Neural crest cell (in vitro differentiated cells): ENCODE data around the gene OTUB1. TPM values are rescaled to one million over a fixed set of nuclear protein-coding genes. Genes with fewer than 3 reads are reported as not detected.

Experiments used
- DNase-seq: peaks from one replicate; pipeline ENCODE4 v3.0.0; 2021; ENCODE audit warnings: low read depth, mixed read lengths, low spot score
- H3K27ac Mint-ChIP-seq: one replicate; pipeline ENCODE4 v1.8.0; 2021; ENCODE audit warnings: mild to moderate bottlenecking, mixed read lengths; ENCODE audit not compliant: unreplicated experiment
- H3K27me3 Mint-ChIP-seq: 2 replicates; pipeline ENCODE4 v1.8.0; 2021; ENCODE audit warnings: low read depth, mild to moderate bottlenecking, mixed read lengths
- H3K36me3 Mint-ChIP-seq: 2 replicates; pipeline ENCODE4 v1.8.0; 2021; ENCODE audit warnings: low read depth, mild to moderate bottlenecking, mixed read lengths
- H3K4me1 Mint-ChIP-seq: 2 replicates; pipeline ENCODE4 v1.8.0; 2021; ENCODE audit warnings: mixed read lengths
- H3K4me3 Mint-ChIP-seq: one replicate; pipeline ENCODE4 v1.8.0; 2021; ENCODE audit warnings: mild to moderate bottlenecking, mixed read lengths
- H3K9me3 Mint-ChIP-seq: 2 replicates; pipeline ENCODE4 v1.8.0; 2021; ENCODE audit warnings: mixed read lengths
- CTCF ChIP-seq: fragments of 200-600 bp; sonication (generic); conservative IDR thresholded peaks from 2 replicates; pipeline ENCODE4 v1.5.0; 2021; ENCODE audit warnings: antibody characterized with exemption, mild to moderate bottlenecking
- total RNA-seq: library from RNA; stranded (reverse); gene quantifications from 2 replicates; pipeline ENCODE4 v1.2.1, GENCODE V29; 2021

The OTUB1 gene
- total RNA-seq, 1 donor from 2014 or later, result 124 TPM

GRCh38 chr11:63940786-63941185, 45.5 kb upstream of the OTUB1 start:
- H3K36me3 Mint-ChIP-seq, result no peaks in the 10 kb centered on the region
- TF ChIP-seq CTCF, result no peak
- H3K4me3 Mint-ChIP-seq, result peak overlapping the region; percentile 89
- H3K27ac Mint-ChIP-seq, result no peak overlapping the region
- H3K4me1 Mint-ChIP-seq, result peaks cover 44% of the 10 kb centered on the region
- H3K27me3 Mint-ChIP-seq, result no peaks in the 10 kb centered on the region
- H3K9me3 Mint-ChIP-seq, result no peaks in the 10 kb centered on the region
- DNase-seq, result no peak

- no peaks in the 10 kb centered on the region for H3K27me3 Mint-ChIP-seq
- DNase-seq, result no peak
- no peak for TF ChIP-seq CTCF
- H3K9me3 Mint-ChIP-seq, result no peaks in the 10 kb centered on the region
- H3K4me1 Mint-ChIP-seq, result peaks cover 41% of the 10 kb centered on the region
- no peaks in the 10 kb centered on the region for H3K36me3 Mint-ChIP-seq
- H3K27ac Mint-ChIP-seq, result no peak overlapping the region
- H3K4me3 Mint-ChIP-seq, result peak overlapping the region; percentile 89
Observed at GRCh38 chr11:63941901-63942300, 44.3 kb upstream of the OTUB1 start.

- peak overlapping the region; percentile 19 for H3K4me3 Mint-ChIP-seq
- H3K4me1 Mint-ChIP-seq, result peaks cover 38% of the 10 kb centered on the region
- no peaks in the 10 kb centered on the region for H3K9me3 Mint-ChIP-seq
- H3K27me3 Mint-ChIP-seq, result no peaks in the 10 kb centered on the region
- no peak for TF ChIP-seq CTCF
- H3K36me3 Mint-ChIP-seq, result no peaks in the 10 kb centered on the region
- no peak for DNase-seq
- H3K27ac Mint-ChIP-seq, result no peak overlapping the region
Observed at GRCh38 chr11:63942803-63943202, 43.4 kb upstream of the OTUB1 start.

DNA sequence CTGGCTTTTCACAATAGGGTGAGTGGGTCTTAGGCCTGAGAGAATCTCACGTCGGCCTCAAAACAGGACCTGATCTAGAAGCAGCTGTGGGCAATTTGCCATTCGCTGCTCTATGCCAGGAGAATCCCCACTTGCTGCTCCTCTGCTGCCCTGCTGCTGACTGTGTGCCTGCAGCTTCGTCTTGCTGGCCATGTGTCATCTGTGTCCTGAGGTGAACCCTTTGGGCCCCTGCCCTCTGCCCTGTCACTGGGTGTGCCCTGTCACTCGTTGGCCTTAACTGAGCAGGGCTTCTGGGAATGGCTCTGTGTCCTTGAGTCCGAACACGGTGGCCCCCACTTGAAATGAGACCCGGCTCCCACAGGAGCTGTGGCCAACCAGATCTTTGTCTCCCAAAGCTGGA, 41.3 kb upstream of the OTUB1 start:
- TF ChIP-seq CTCF, result no peak
- no peaks in the 10 kb centered on the region for H3K27me3 Mint-ChIP-seq
- peaks cover 25% of the 10 kb centered on the region for H3K4me1 Mint-ChIP-seq
- H3K27ac Mint-ChIP-seq, result peak overlapping the region; percentile 35
- H3K9me3 Mint-ChIP-seq, result no peaks in the 10 kb centered on the region
- no peak for DNase-seq
- peak overlapping the region; percentile 47 for H3K4me3 Mint-ChIP-seq
- H3K36me3 Mint-ChIP-seq, result no peaks in the 10 kb centered on the region

DNA sequence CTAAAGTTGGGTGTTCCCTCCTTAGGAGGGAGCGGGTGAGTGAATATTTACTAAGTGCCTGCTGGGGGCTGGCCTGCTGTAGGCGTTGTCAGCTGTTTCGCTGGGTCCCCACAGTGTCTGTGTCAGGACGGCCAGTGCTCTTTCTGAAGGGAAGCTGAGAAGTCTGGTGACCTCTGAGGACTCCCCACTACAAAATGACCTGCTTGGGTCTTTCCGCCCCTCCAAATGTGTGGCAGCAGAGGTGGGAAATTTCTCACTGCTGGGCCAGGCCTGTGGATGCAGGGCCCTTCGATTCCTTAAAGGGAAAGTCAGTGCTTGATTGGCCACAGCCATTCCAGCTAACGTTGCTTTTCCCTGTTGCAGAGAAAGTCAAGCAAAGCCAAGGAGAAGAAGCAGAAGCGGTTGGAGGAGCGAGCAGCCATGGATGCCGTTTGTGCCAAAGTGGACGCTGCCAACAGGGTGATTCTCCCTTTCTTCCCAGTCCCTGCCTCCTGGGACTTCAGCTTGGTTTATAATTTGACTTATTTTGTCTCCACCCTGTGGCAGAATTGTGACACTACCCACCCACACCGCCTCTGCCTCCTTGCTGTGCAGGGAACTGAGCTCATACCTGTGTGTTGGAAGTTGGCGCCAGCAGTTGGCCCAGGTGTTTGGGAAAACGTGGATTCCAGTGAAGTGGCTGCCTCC, 40.6 kb upstream of the OTUB1 start:
- peak overlapping the region; percentile 47 for H3K4me3 Mint-ChIP-seq
- peak; percentile 76 for TF ChIP-seq CTCF
- H3K4me1 Mint-ChIP-seq, result peaks cover 20% of the 10 kb centered on the region
- H3K27me3 Mint-ChIP-seq, result no peaks in the 10 kb centered on the region
- peak; percentile 54 for DNase-seq
- no peak overlapping the region for H3K27ac Mint-ChIP-seq
- no peaks in the 10 kb centered on the region for H3K36me3 Mint-ChIP-seq
- H3K9me3 Mint-ChIP-seq, result no peaks in the 10 kb centered on the region
